Liver (tissue), 9 donors: ENCODE results near the gene ZNF202. TPM values are rescaled to one million over a fixed set of nuclear protein-coding genes. Genes with fewer than 3 reads are reported as not detected.

Experiments
- DNase-seq: peaks from one replicate; pipeline ENCODE4 v3.0.0-alpha.2; 2017; ENCODE audit warnings: low spot score
- H3K27ac ChIP-seq, 2 donors: one replicate each; pipeline ENCODE4 v1.7.0; 2013; ENCODE audit warnings: inconsistent platforms in 2 of 2, low read length in 2 of 2, control low read depth in 1 of 2, low read depth in 1 of 2, mild to moderate bottlenecking in 1 of 2
- H3K27me3 ChIP-seq, 4 donors: one replicate each; pipeline versions ENCODE4 v1.6.1 to v1.7.0; 2013; ENCODE audit warnings: low read length in 3 of 4, inconsistent platforms in 1 of 4, mild to moderate bottlenecking in 1 of 4, moderate library complexity in 1 of 4; ENCODE audit not compliant: control insufficient read depth in 4 of 4, insufficient read depth in 4 of 4
- H3K36me3 ChIP-seq, 4 donors: one replicate each; pipeline versions ENCODE4 v1.6.1 to v1.7.0; 2013; ENCODE audit warnings: low read length in 3 of 4, mild to moderate bottlenecking in 3 of 4, low read depth in 1 of 4, moderate library complexity in 1 of 4; ENCODE audit not compliant: control insufficient read depth in 4 of 4, insufficient read depth in 3 of 4
- H3K4me1 ChIP-seq, 4 donors: one replicate each; pipeline versions ENCODE4 v1.6.1 to v1.7.0; 2013; ENCODE audit warnings: low read length in 3 of 4, mild to moderate bottlenecking in 3 of 4, moderate library complexity in 1 of 4; ENCODE audit not compliant: control insufficient read depth in 4 of 4, insufficient read depth in 4 of 4
- H3K4me3 ChIP-seq, 3 donors: one replicate each; pipeline versions ENCODE4 v1.6.1 to v1.7.0; 2013; ENCODE audit warnings: low read length in 3 of 3, control low read depth in 1 of 3, low read depth in 1 of 3, mild to moderate bottlenecking in 1 of 3
- H3K9ac ChIP-seq, 2 donors: one replicate each; pipeline ENCODE4 v1.7.0; 2013; ENCODE audit warnings: low read length in 2 of 2, mild to moderate bottlenecking in 2 of 2, moderate library complexity in 2 of 2, control low read depth in 1 of 2, low read depth in 1 of 2
- H3K9me3 ChIP-seq, 4 donors: one replicate each; pipeline versions ENCODE4 v1.6.1 to v1.7.0; 2013; ENCODE audit warnings: low read length in 3 of 4; ENCODE audit not compliant: control insufficient read depth in 4 of 4
- EGR1 ChIP-seq, 2 donors: IDR thresholded peaks; 2 replicates each; pipeline ENCODE4 v1.6.1; 2016 to 2018; ENCODE audit warnings: antibody characterized with exemption in 2 of 2, low read depth in 2 of 2
- FOXA1 ChIP-seq: IDR thresholded peaks from 2 replicates; pipeline ENCODE4 v1.6.1; 2016; ENCODE audit warnings: antibody characterized with exemption
- FOXA2 ChIP-seq: IDR thresholded peaks from 2 replicates; pipeline ENCODE4 v1.6.1; 2016; ENCODE audit warnings: antibody characterized with exemption
- GABPA ChIP-seq, 2 donors: IDR thresholded peaks in 1 of 2; conservative IDR thresholded peaks in 1 of 2; 2 replicates each; pipeline ENCODE4 v1.6.1; 2016; ENCODE audit warnings: antibody characterized with exemption in 2 of 2, mild to moderate bottlenecking in 1 of 2, moderate library complexity in 1 of 2
- HNF4A ChIP-seq, 2 donors: conservative IDR thresholded peaks; 2 replicates each; pipeline ENCODE4 v1.6.1; 2016; ENCODE audit warnings: antibody characterized with exemption in 2 of 2, mild to moderate bottlenecking in 2 of 2
- HNF4G ChIP-seq: IDR thresholded peaks from 2 replicates; pipeline ENCODE4 v1.6.1; 2016; ENCODE audit warnings: antibody characterized with exemption
- JUND ChIP-seq, 2 donors: IDR thresholded peaks; 2 replicates each; pipeline ENCODE4 v1.6.1; 2016; ENCODE audit warnings: antibody characterized with exemption in 2 of 2
- NR2F2 ChIP-seq: IDR thresholded peaks from 2 replicates; pipeline ENCODE4 v1.6.1; 2016; ENCODE audit warnings: antibody characterized with exemption
- RAD21 ChIP-seq, 2 donors: IDR thresholded peaks; 2 replicates each; pipeline ENCODE4 v1.6.1; 2016; ENCODE audit warnings: antibody characterized with exemption in 2 of 2, mild to moderate bottlenecking in 2 of 2
- RXRA ChIP-seq, 2 donors: IDR thresholded peaks; 2 replicates each; pipeline ENCODE4 v1.6.1; 2017 to 2018; ENCODE audit warnings: antibody characterized with exemption in 2 of 2, mild to moderate bottlenecking in 1 of 2
- SP1 ChIP-seq: IDR thresholded peaks from 2 replicates; pipeline ENCODE4 v1.6.1; 2018; ENCODE audit warnings: antibody characterized with exemption, mild to moderate bottlenecking
- TAF1 ChIP-seq: conservative IDR thresholded peaks from 2 replicates; pipeline ENCODE4 v1.6.1; 2016; ENCODE audit warnings: antibody characterized with exemption, mild to moderate bottlenecking
- YY1 ChIP-seq: IDR thresholded peaks from 2 replicates; pipeline ENCODE4 v1.6.1; 2016; ENCODE audit warnings: antibody characterized with exemption, mild to moderate bottlenecking
- WGBS: extraction: QIAGEN DNeasy Blood & Tissue Kit; methylation state at CpG from one replicate; pipeline ENCODE4 v1.1.7; 2013; 5-methylcytosine and 5-hydroxymethylcytosine counted together
- polyA plus RNA-seq, 2 donors: library from polyadenylated mRNA; stranded (reverse) in 1 of 2; unstranded in 1 of 2; fragments of 200-250 nt in 1 of 2; fragments of >200 nt in 1 of 2; fragmentation: Nextera tagmentation in 1 of 2; extraction: Ambion mirVana in 1 of 2; gene quantifications; one replicate each; pipeline versions ENCODE4 v1.2.1 to v1.2.3, GENCODE V29; 2013 to 2015
- total RNA-seq, 2 donors: library from RNA; depleted of rRNA; stranded (reverse); fragments of >200 nt; gene quantifications; one replicate each; pipeline ENCODE4 v1.2.3, GENCODE V29; 2014
- TF ChIP-seq, protein P1 (sequence below): IDR thresholded peaks from 2 replicates; pipeline ENCODE4 v1.6.1; 2016; ENCODE audit warnings: antibody characterized with exemption
- TF ChIP-seq, protein P2 (sequence below): IDR thresholded peaks from 2 replicates; pipeline ENCODE4 v1.6.1; 2016; ENCODE audit warnings: antibody characterized with exemption
- TF ChIP-seq, protein P3 (sequence below): IDR thresholded peaks from 2 replicates; pipeline ENCODE4 v1.6.1; 2016; ENCODE audit warnings: antibody characterized with exemption, mild to moderate bottlenecking
- TF ChIP-seq, protein P4 (sequence below): fragments of 150-350 bp; IDR thresholded peaks from 2 replicates; pipeline ENCODE4 v1.5.1; 2017; ENCODE audit warnings: improper control_type of control experiment, low read depth, low read length; ENCODE audit not compliant: missing input control
- donor health status: healthy.
- donor health status: healthy.
- donor health status: healthy.
- donor health status: healthy.
- donor health status: healthy.

The ZNF202 gene
- total and polyA plus RNA-seq, 4 donors, result 1.2 to 5.1 (median 3.3) TPM

GRCh38 chr11:123719452-123719851 is 22.0 kb downstream of the ZNF202 start:
- Histone ChIP-seq H3K9me3 (no peaks in the 10 kb centered on the region), H3K4me1 (no peaks in the 10 kb centered on the region), H3K4me3 (no peak overlapping the region), H3K36me3 (peaks cover 0 to 1% (median 1%) of the 10 kb centered on the region in 4 donors), H3K9ac (no peak overlapping the region), H3K27me3 (peaks cover 0 to 3% (median 0%) of the 10 kb centered on the region in 4 donors), H3K27ac (no peak overlapping the region)
- DNase-seq, result no peak
- WGBS, result 78% methylated on average over 1 of the region's 1 CpG
- TF ChIP-seq, protein P1, sequence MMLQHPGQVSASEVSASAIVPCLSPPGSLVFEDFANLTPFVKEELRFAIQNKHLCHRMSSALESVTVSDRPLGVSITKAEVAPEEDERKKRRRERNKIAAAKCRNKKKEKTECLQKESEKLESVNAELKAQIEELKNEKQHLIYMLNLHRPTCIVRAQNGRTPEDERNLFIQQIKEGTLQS, result no peak
- TF ChIP-seq TAF1 (no peak), JUND (IDR thresholded peaks at IDR 0.05) (no peak), HNF4G (no peak), EGR1 (IDR thresholded peaks at IDR 0.05; ENCODE audit: low read depth in 2 of 2) (no peak), FOXA2 (no peak), FOXA1 (no peak), RAD21 (IDR thresholded peaks at IDR 0.05) (no peak), RXRA (IDR thresholded peaks at IDR 0.05) (no peak), NR2F2 (no peak), SP1 (no peak)
- TF ChIP-seq, protein P2, sequence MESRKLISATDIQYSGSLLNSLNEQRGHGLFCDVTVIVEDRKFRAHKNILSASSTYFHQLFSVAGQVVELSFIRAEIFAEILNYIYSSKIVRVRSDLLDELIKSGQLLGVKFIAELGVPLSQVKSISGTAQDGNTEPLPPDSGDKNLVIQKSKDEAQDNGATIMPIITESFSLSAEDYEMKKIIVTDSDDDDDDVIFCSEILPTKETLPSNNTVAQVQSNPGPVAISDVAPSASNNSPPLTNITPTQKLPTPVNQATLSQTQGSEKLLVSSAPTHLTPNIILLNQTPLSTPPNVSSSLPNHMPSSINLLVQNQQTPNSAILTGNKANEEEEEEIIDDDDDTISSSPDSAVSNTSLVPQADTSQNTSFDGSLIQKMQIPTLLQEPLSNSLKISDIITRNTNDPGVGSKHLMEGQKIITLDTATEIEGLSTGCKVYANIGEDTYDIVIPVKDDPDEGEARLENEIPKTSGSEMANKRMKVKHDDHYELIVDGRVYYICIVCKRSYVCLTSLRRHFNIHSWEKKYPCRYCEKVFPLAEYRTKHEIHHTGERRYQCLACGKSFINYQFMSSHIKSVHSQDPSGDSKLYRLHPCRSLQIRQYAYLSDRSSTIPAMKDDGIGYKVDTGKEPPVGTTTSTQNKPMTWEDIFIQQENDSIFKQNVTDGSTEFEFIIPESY, result no peak
- TF ChIP-seq, protein P3, sequence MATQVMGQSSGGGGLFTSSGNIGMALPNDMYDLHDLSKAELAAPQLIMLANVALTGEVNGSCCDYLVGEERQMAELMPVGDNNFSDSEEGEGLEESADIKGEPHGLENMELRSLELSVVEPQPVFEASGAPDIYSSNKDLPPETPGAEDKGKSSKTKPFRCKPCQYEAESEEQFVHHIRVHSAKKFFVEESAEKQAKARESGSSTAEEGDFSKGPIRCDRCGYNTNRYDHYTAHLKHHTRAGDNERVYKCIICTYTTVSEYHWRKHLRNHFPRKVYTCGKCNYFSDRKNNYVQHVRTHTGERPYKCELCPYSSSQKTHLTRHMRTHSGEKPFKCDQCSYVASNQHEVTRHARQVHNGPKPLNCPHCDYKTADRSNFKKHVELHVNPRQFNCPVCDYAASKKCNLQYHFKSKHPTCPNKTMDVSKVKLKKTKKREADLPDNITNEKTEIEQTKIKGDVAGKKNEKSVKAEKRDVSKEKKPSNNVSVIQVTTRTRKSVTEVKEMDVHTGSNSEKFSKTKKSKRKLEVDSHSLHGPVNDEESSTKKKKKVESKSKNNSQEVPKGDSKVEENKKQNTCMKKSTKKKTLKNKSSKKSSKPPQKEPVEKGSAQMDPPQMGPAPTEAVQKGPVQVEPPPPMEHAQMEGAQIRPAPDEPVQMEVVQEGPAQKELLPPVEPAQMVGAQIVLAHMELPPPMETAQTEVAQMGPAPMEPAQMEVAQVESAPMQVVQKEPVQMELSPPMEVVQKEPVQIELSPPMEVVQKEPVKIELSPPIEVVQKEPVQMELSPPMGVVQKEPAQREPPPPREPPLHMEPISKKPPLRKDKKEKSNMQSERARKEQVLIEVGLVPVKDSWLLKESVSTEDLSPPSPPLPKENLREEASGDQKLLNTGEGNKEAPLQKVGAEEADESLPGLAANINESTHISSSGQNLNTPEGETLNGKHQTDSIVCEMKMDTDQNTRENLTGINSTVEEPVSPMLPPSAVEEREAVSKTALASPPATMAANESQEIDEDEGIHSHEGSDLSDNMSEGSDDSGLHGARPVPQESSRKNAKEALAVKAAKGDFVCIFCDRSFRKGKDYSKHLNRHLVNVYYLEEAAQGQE, result no peak
- TF ChIP-seq, protein P4, sequence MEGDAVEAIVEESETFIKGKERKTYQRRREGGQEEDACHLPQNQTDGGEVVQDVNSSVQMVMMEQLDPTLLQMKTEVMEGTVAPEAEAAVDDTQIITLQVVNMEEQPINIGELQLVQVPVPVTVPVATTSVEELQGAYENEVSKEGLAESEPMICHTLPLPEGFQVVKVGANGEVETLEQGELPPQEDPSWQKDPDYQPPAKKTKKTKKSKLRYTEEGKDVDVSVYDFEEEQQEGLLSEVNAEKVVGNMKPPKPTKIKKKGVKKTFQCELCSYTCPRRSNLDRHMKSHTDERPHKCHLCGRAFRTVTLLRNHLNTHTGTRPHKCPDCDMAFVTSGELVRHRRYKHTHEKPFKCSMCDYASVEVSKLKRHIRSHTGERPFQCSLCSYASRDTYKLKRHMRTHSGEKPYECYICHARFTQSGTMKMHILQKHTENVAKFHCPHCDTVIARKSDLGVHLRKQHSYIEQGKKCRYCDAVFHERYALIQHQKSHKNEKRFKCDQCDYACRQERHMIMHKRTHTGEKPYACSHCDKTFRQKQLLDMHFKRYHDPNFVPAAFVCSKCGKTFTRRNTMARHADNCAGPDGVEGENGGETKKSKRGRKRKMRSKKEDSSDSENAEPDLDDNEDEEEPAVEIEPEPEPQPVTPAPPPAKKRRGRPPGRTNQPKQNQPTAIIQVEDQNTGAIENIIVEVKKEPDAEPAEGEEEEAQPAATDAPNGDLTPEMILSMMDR, result no peak

- Histone ChIP-seq H3K36me3 (no peaks in the 10 kb centered on the region), H3K4me3 (no peak overlapping the region), H3K9ac (no peak overlapping the region), H3K9me3 (no peaks in the 10 kb centered on the region), H3K27me3 (peaks cover 0 to 3% (median 0%) of the 10 kb centered on the region in 4 donors), H3K27ac (no peak overlapping the region), H3K4me1 (no peaks in the 10 kb centered on the region)
- no peak for DNase-seq
- WGBS, result 94% methylated on average over 4 of the region's 4 CpGs
- TF ChIP-seq FOXA2 (no peak), HNF4A (conservative IDR thresholded peaks at IDR 0.05) (no peak), SP1 (no peak), RAD21 (IDR thresholded peaks at IDR 0.05) (no peak), JUND (IDR thresholded peaks at IDR 0.05) (no peak), YY1 (no peak), GABPA (IDR thresholded peaks at IDR 0.05 in 1 of 2, conservative IDR thresholded peaks at IDR 0.05 in 1 of 2) (no peak), RXRA (IDR thresholded peaks at IDR 0.05) (no peak), FOXA1 (no peak), EGR1 (IDR thresholded peaks at IDR 0.05; ENCODE audit: low read depth in 2 of 2) (no peak), NR2F2 (no peak), TAF1 (no peak), HNF4G (no peak)
- TF ChIP-seq, protein P3, result no peak
- TF ChIP-seq, protein P1, result no peak
- TF ChIP-seq, protein P2, result no peak
Observed at GRCh38 chr11:123718469-123718868, 23.0 kb downstream of the ZNF202 start.
